Stimulated activated naive CD8-positive, alpha-beta T cell treated with anti-CD3 and anti-CD28 coated beads, Interleukin-15, Interleukin-2, amounts not matched to agents 100 ng/mL and 50 ng/mL, for 24 hours (primary cell): ENCODE data around the gene ADGRG7.
"Not testable (repeated sequence)": the region's sequence is repeated elsewhere in the genome, so short reads cannot be mapped to it uniquely, and the experiment has no call there.

ENCODE experiments used
- H3K27ac Mint-ChIP-seq: one replicate; pipeline ENCODE4 v1.8.0; 2021; ENCODE audit warnings: mild to moderate bottlenecking, mixed read lengths
- H3K27me3 Mint-ChIP-seq: one replicate; pipeline ENCODE4 v1.8.0; 2021; ENCODE audit warnings: mixed read lengths
- H3K36me3 Mint-ChIP-seq: one replicate; pipeline ENCODE4 v1.8.0; 2021; ENCODE audit warnings: low read depth, mixed read lengths
- H3K4me1 Mint-ChIP-seq: one replicate; pipeline ENCODE4 v1.8.0; 2021; ENCODE audit warnings: low read depth, mixed read lengths
- H3K4me3 Mint-ChIP-seq: one replicate; pipeline ENCODE4 v1.8.0; 2021; ENCODE audit warnings: mild to moderate bottlenecking, mixed read lengths
- H3K9me3 Mint-ChIP-seq: one replicate; pipeline ENCODE4 v1.8.0; 2021; ENCODE audit warnings: mixed read lengths

ADGRG7 gene

DNA sequence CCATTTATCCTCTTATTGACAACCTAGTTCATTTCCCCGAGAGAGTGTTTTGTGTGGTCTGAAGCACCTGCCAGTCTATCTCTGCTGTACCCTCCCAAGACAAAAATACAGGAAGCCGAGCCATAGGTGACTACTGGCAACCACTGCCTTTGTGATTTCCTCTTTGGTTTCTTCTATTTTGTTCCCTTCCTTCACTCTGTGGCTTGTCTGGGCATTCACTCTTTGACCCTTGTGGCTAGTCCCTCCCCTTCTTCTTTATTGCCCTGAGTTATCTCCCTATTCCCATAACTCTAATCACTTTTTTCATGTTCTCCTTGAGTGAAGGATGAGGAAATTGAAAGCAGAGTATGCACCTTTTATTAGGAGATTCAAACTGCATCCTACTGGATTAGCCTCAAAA, at the start of gene ADGRG7:
ADGRG7 (plus strand) TSS at position 297 of the 400 bp plus-strand sequence. CDS start 256 bp downstream, outside the sequence.
- Mint-ChIP-seq H3K36me3 (no peaks in the 10 kb centered on the region), H3K4me3 (no peak within 1 kb of the TSS), H3K4me1 (peaks cover 4% of the 10 kb centered on the region), H3K27me3 (peaks cover 28% of the 10 kb centered on the region), H3K27ac (no peak within 1 kb of the TSS), H3K9me3 (no peaks in the 10 kb centered on the region)

- no peaks in the 10 kb centered on the region for H3K36me3 Mint-ChIP-seq
- no peak overlapping the region for H3K27ac Mint-ChIP-seq
- H3K9me3 Mint-ChIP-seq: no peaks in the 10 kb centered on the region
- peaks cover 7% of the 10 kb centered on the region for H3K4me1 Mint-ChIP-seq
- H3K27me3 Mint-ChIP-seq: peaks cover 9% of the 10 kb centered on the region
- H3K4me3 Mint-ChIP-seq: no peak overlapping the region
Observed at GRCh38 chr3:100560426-100560825, 49.0 kb upstream of the ADGRG7 start.

- Mint-ChIP-seq H3K27ac (no peak overlapping the region), H3K4me3 (no peak overlapping the region), H3K27me3 (peaks cover 9% of the 10 kb centered on the region), H3K36me3 (no peaks in the 10 kb centered on the region), H3K9me3 (no peaks in the 10 kb centered on the region), H3K4me1 (peaks cover 7% of the 10 kb centered on the region)
Observed at GRCh38 chr3:100561459-100562158, 47.8 kb upstream of the ADGRG7 start.

- H3K4me3 Mint-ChIP-seq: no peak overlapping the region
- peaks cover 7% of the 10 kb centered on the region for H3K4me1 Mint-ChIP-seq
- no peak overlapping the region for H3K27ac Mint-ChIP-seq
- no peaks in the 10 kb centered on the region for H3K9me3 Mint-ChIP-seq
- H3K36me3 Mint-ChIP-seq: no peaks in the 10 kb centered on the region
- H3K27me3 Mint-ChIP-seq: peaks cover 9% of the 10 kb centered on the region
Observed at GRCh38 chr3:100562224-100562857, 47.1 kb upstream of the ADGRG7 start.

DNA sequence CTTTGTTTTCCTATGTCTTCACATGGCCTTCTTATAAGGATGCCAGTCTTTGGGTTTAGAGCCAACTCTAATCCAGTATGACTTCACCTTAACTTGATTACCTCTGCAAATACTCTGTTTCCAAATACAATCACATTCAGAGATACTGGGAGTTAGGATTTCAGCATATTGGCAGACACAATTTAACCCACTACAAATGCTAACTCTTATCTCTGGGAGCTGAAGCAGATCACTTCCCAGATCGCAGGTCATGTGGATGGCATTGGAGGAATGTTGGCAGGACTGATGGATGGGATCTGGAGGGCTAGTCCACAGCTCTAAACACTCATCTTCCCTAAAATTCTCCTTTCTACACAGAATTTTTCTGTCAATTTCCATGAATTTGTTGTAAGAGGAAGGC, 46.2 kb upstream of the ADGRG7 start:
- H3K27ac Mint-ChIP-seq: no peak overlapping the region
- H3K9me3 Mint-ChIP-seq: no peaks in the 10 kb centered on the region
- peaks cover 7% of the 10 kb centered on the region for H3K4me1 Mint-ChIP-seq
- peaks cover 5% of the 10 kb centered on the region for H3K27me3 Mint-ChIP-seq
- no peak overlapping the region for H3K4me3 Mint-ChIP-seq
- no peaks in the 10 kb centered on the region for H3K36me3 Mint-ChIP-seq

GRCh38 chr3:100563652-100564211, 45.7 kb upstream of the ADGRG7 start:
- H3K27me3 Mint-ChIP-seq: peaks cover 5% of the 10 kb centered on the region
- no peaks in the 10 kb centered on the region for H3K9me3 Mint-ChIP-seq
- no peak overlapping the region for H3K27ac Mint-ChIP-seq
- H3K4me3 Mint-ChIP-seq: no peak overlapping the region
- H3K36me3 Mint-ChIP-seq: no peaks in the 10 kb centered on the region
- H3K4me1 Mint-ChIP-seq: peaks cover 7% of the 10 kb centered on the region

GRCh38 chr3:100570811-100571210, 38.6 kb upstream of the ADGRG7 start:
- Mint-ChIP-seq H3K4me1 (no peaks in the 10 kb centered on the region), H3K27ac (no peak overlapping the region), H3K36me3 (no peaks in the 10 kb centered on the region), H3K27me3 (peaks cover 4% of the 10 kb centered on the region), H3K9me3 (no peaks in the 10 kb centered on the region), H3K4me3 (no peak overlapping the region)

DNA sequence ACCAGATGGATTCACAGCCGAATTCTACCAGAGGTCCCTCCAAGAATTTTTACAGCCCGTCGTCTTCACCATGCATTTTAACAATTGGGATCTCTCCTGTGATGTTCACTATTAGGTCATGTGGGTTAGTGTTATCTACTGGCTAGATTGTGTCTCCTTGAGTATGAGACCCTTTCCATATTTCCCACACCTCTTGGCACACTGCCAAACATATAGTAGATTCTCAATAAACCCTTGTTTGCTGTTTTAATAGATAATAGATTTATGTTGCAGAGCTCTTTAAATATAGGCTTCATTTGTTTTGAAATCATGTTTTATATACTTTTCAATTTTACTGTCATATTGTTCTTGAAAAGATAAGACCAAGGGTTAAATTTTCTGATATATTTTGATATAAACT, 34.9 kb upstream of the ADGRG7 start:
- H3K27me3 Mint-ChIP-seq: peaks cover 4% of the 10 kb centered on the region
- no peak overlapping the region for H3K27ac Mint-ChIP-seq
- H3K36me3 Mint-ChIP-seq: no peaks in the 10 kb centered on the region
- no peaks in the 10 kb centered on the region for H3K9me3 Mint-ChIP-seq
- no peaks in the 10 kb centered on the region for H3K4me1 Mint-ChIP-seq
- H3K4me3 Mint-ChIP-seq: no peak overlapping the region

- Mint-ChIP-seq H3K27me3 (peaks cover 4% of the 10 kb centered on the region), H3K4me3 (no peak overlapping the region), H3K4me1 (no peaks in the 10 kb centered on the region), H3K9me3 (no peaks in the 10 kb centered on the region), H3K36me3 (no peaks in the 10 kb centered on the region), H3K27ac (no peak overlapping the region)
Observed at GRCh38 chr3:100575704-100576103, 33.7 kb upstream of the ADGRG7 start.

DNA sequence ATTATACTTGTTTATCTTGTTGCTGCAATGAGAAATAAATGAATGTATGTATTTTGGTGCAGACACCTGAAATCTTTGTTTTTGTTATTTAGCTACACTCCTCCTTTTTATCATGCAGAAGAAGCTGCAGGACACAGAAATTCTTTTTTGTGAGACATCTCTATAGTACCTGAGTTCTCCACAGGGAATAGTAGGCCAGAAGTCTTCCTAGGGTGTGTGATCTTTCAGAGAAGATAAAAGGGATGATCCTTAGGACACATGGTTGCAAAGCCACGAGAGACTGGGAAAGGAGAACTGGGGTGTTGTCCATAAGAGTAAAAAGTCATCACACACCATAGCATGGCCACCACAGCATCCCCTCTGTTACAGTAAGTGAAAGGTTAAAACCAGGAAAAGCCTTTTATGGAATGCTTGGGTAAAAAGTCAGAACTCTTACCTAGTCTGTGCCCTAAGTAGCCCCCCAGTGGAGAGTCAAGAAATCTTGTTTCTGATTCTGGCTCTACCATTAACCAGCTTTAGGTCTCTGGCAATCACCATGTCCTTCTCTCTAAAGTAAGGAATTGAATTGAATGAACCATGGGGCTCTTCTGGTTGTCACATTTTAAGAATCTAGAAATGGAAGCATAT, 31.9 kb upstream of the ADGRG7 start:
- H3K4me1 Mint-ChIP-seq: no peaks in the 10 kb centered on the region
- H3K36me3 Mint-ChIP-seq: no peaks in the 10 kb centered on the region
- peaks cover 4% of the 10 kb centered on the region for H3K27me3 Mint-ChIP-seq
- H3K4me3 Mint-ChIP-seq: no peak overlapping the region
- H3K9me3 Mint-ChIP-seq: no peaks in the 10 kb centered on the region
- no peak overlapping the region for H3K27ac Mint-ChIP-seq

DNA sequence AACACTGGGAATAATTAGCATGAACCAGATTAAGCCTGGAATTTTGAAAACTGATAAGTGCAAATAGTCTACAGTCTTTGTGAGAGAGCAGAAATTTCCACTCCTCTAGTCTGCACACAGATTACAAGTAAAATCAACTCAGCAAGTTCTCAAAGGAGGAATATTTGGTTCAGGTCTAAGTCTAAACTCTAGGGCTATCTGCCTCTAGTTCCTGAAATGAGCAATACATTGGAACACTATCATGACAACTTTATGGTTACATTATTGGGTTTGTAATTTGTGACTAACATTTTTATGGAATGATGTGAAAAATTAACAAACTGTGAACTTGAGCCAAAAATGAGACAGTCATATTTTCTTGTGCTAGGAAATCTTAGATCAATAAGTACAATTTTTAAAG, 30.8 kb upstream of the ADGRG7 start:
- Mint-ChIP-seq H3K27me3 (peaks cover 4% of the 10 kb centered on the region), H3K4me1 (no peaks in the 10 kb centered on the region)

DNA sequence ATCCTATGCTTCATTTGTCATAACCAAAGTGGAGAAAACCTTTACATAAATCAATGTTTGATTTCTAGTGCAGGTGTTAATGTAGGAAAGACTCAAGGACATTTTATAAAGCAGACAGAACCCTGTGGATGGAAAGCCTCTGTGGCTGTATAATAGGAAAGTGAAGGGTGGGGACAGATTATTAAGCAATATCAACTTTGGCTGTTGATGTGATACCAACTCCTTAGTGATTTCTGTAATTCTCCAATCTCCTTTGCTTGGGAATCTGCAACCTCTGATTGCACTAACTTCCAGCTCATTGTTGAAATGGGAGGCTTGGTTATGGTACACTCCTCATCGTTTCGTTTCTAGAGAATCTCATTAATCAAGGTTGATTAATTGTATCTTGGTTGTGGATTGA, 29.3 kb upstream of the ADGRG7 start:
- no peaks in the 10 kb centered on the region for H3K27me3 Mint-ChIP-seq
- H3K4me1 Mint-ChIP-seq: no peaks in the 10 kb centered on the region
- H3K27ac Mint-ChIP-seq: no peak overlapping the region
- no peak overlapping the region for H3K4me3 Mint-ChIP-seq
- no peaks in the 10 kb centered on the region for H3K9me3 Mint-ChIP-seq
- H3K36me3 Mint-ChIP-seq: no peaks in the 10 kb centered on the region

More for the DNA sequence above, 30.8 kb upstream of the ADGRG7 start:
- Mint-ChIP-seq H3K27ac (no peak overlapping the region), H3K9me3 (no peaks in the 10 kb centered on the region), H3K4me3 (no peak overlapping the region), H3K36me3 (no peaks in the 10 kb centered on the region)

- Mint-ChIP-seq H3K9me3 (no peaks in the 10 kb centered on the region), H3K36me3 (no peaks in the 10 kb centered on the region), H3K27me3 (no peaks in the 10 kb centered on the region), H3K4me3 (no peak overlapping the region), H3K27ac (no peak overlapping the region), H3K4me1 (no peaks in the 10 kb centered on the region)
Observed at GRCh38 chr3:100581650-100582049, 27.8 kb upstream of the ADGRG7 start.

GRCh38 chr3:100582157-100582556, 27.2 kb upstream of the ADGRG7 start:
- H3K9me3 Mint-ChIP-seq, H3K4me3 Mint-ChIP-seq, H3K36me3 Mint-ChIP-seq, H3K4me1 Mint-ChIP-seq, H3K27me3 Mint-ChIP-seq, H3K27ac Mint-ChIP-seq: not testable (repeated sequence)

GRCh38 chr3:100584101-100584660, 25.2 kb upstream of the ADGRG7 start:
- H3K9me3 Mint-ChIP-seq: no peaks in the 10 kb centered on the region
- H3K27ac Mint-ChIP-seq: no peak overlapping the region
- H3K4me3 Mint-ChIP-seq: no peak overlapping the region
- no peaks in the 10 kb centered on the region for H3K4me1 Mint-ChIP-seq
- no peaks in the 10 kb centered on the region for H3K36me3 Mint-ChIP-seq
- H3K27me3 Mint-ChIP-seq: no peaks in the 10 kb centered on the region
